ENCODE data around the gene NR1H2. TPM values are rescaled to one million over a fixed set of nuclear protein-coding genes. Genes with fewer than 3 reads are reported as not detected.
A peak's percentile ranks its signal among the peaks of the same experiment; 100 is the strongest.

Gene NR1H2
- total and polyA plus RNA-seq, 2 donors (not counting 1 experiment from before 2014, with no cell fraction given) = 30.3 to 82.4 TPM

- no peaks in the 10 kb centered on the region for H3K27me3 ChIP-seq (ENCODE audit: control insufficient read depth, insufficient read depth, low read length)
- no peak overlapping the region for H3K4me2 ChIP-seq (ENCODE audit: extremely low read depth, insufficient read depth, low read length)
- H3K9me3 ChIP-seq (ENCODE audit: control insufficient read depth, insufficient read depth, low read depth, low read length) = no peaks in the 10 kb centered on the region
- H4K20me1 ChIP-seq (ENCODE audit: control insufficient read depth, extremely low read depth, insufficient read depth, low read length) = no peaks in the 10 kb centered on the region
- no peak overlapping the region for H3K4me3 ChIP-seq (replicated peaks in 1 of 4; ENCODE audit: control extremely low read depth in 1 of 4, insufficient read depth in 1 of 4, low read depth in 3 of 4, low read length in 4 of 4)
- H3K79me2 ChIP-seq (ENCODE audit: control insufficient read depth, insufficient read depth, low read length) = no peaks in the 10 kb centered on the region
- H3K4me1 ChIP-seq (ENCODE audit: control insufficient read depth, extremely low read depth, insufficient read depth, low read length) = no peaks in the 10 kb centered on the region
- no peak for TF ChIP-seq EZH2 (IDR thresholded peaks at IDR 0.05; ENCODE audit: low read length, missing control alignments)
- TF ChIP-seq, protein P1, sequence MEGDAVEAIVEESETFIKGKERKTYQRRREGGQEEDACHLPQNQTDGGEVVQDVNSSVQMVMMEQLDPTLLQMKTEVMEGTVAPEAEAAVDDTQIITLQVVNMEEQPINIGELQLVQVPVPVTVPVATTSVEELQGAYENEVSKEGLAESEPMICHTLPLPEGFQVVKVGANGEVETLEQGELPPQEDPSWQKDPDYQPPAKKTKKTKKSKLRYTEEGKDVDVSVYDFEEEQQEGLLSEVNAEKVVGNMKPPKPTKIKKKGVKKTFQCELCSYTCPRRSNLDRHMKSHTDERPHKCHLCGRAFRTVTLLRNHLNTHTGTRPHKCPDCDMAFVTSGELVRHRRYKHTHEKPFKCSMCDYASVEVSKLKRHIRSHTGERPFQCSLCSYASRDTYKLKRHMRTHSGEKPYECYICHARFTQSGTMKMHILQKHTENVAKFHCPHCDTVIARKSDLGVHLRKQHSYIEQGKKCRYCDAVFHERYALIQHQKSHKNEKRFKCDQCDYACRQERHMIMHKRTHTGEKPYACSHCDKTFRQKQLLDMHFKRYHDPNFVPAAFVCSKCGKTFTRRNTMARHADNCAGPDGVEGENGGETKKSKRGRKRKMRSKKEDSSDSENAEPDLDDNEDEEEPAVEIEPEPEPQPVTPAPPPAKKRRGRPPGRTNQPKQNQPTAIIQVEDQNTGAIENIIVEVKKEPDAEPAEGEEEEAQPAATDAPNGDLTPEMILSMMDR (conservative IDR thresholded peaks at IDR 0.05 in 1 of 2, IDR thresholded peaks at IDR 0.05 in 1 of 2; ENCODE audit: low read depth in 1 of 2, low read length in 2 of 2) = no peak
- no peaks in the 10 kb centered on the region for H3K36me3 ChIP-seq (ENCODE audit: control insufficient read depth, insufficient read depth, low read length)
- no peak overlapping the region for H3K27ac ChIP-seq (ENCODE audit: insufficient read depth, low read length)
- no peak for DNase-seq (ENCODE audit: low read depth in 2 of 2)
- H2AFZ ChIP-seq (ENCODE audit: low read length) = no peak overlapping the region
- H3K9ac ChIP-seq (ENCODE audit: insufficient read depth, low read length) = no peak overlapping the region
These were observed 36.8 kb downstream of the NR1H2 start for GRCh38 chr19:50413096-50413495.

GRCh38 chr19:50413531-50413930 lies 37.3 kb downstream of the NR1H2 start:
- Histone ChIP-seq H2AFZ (ENCODE audit: low read length) (no peak overlapping the region), H3K9me3 (ENCODE audit: control insufficient read depth, insufficient read depth, low read depth, low read length) (no peaks in the 10 kb centered on the region), H3K79me2 (ENCODE audit: control insufficient read depth, insufficient read depth, low read length) (no peaks in the 10 kb centered on the region), H3K36me3 (ENCODE audit: control insufficient read depth, insufficient read depth, low read length) (no peaks in the 10 kb centered on the region), H3K4me2 (ENCODE audit: extremely low read depth, insufficient read depth, low read length) (no peak overlapping the region), H3K27me3 (ENCODE audit: control insufficient read depth, insufficient read depth, low read length) (no peaks in the 10 kb centered on the region), H3K4me1 (ENCODE audit: control insufficient read depth, extremely low read depth, insufficient read depth, low read length) (no peaks in the 10 kb centered on the region), H3K9ac (ENCODE audit: insufficient read depth, low read length) (no peak overlapping the region), H3K27ac (ENCODE audit: insufficient read depth, low read length) (no peak overlapping the region), H3K4me3 (replicated peaks in 1 of 4; ENCODE audit: control extremely low read depth in 1 of 4, insufficient read depth in 1 of 4, low read depth in 3 of 4, low read length in 4 of 4) (no peak overlapping the region), H4K20me1 (ENCODE audit: control insufficient read depth, extremely low read depth, insufficient read depth, low read length) (no peaks in the 10 kb centered on the region)
- DNase-seq (ENCODE audit: low read depth in 2 of 2) = no peak
- TF ChIP-seq EZH2 (IDR thresholded peaks at IDR 0.05; ENCODE audit: low read length, missing control alignments) = no peak
- TF ChIP-seq, protein P1 (conservative IDR thresholded peaks at IDR 0.05 in 1 of 2, IDR thresholded peaks at IDR 0.05 in 1 of 2; ENCODE audit: low read depth in 1 of 2, low read length in 2 of 2) = no peak

GRCh38 chr19:50414864-50415660 lies 38.8 kb downstream of the NR1H2 start:
- H3K9ac ChIP-seq (ENCODE audit: insufficient read depth, low read length) = no peak overlapping the region
- no peaks in the 10 kb centered on the region for H3K79me2 ChIP-seq (ENCODE audit: control insufficient read depth, insufficient read depth, low read length)
- no peak overlapping the region for H3K27ac ChIP-seq (ENCODE audit: insufficient read depth, low read length)
- no peak overlapping the region for H3K4me2 ChIP-seq (ENCODE audit: extremely low read depth, insufficient read depth, low read length)
- no peaks in the 10 kb centered on the region for H3K36me3 ChIP-seq (ENCODE audit: control insufficient read depth, insufficient read depth, low read length)
- H3K4me3 ChIP-seq (replicated peaks in 1 of 4; ENCODE audit: control extremely low read depth in 1 of 4, insufficient read depth in 1 of 4, low read depth in 3 of 4, low read length in 4 of 4) = no peak overlapping the region
- no peaks in the 10 kb centered on the region for H3K9me3 ChIP-seq (ENCODE audit: control insufficient read depth, insufficient read depth, low read depth, low read length)
- no peaks in the 10 kb centered on the region for H4K20me1 ChIP-seq (ENCODE audit: control insufficient read depth, extremely low read depth, insufficient read depth, low read length)
- peaks cover 4% of the 10 kb centered on the region for H3K27me3 ChIP-seq (ENCODE audit: control insufficient read depth, insufficient read depth, low read length)
- TF ChIP-seq EZH2 (IDR thresholded peaks at IDR 0.05; ENCODE audit: low read length, missing control alignments) = no peak
- TF ChIP-seq, protein P1 (conservative IDR thresholded peaks at IDR 0.05 in 1 of 2, IDR thresholded peaks at IDR 0.05 in 1 of 2; ENCODE audit: low read depth in 1 of 2, low read length in 2 of 2) = peak; percentile 73 to 84
- no peaks in the 10 kb centered on the region for H3K4me1 ChIP-seq (ENCODE audit: control insufficient read depth, extremely low read depth, insufficient read depth, low read length)
- peak; percentile 39 to 55 for DNase-seq (ENCODE audit: low read depth in 2 of 2)
- H2AFZ ChIP-seq (ENCODE audit: low read length) = no peak overlapping the region
